MM.1S (cell line): ENCODE measurements around the gene SLC24A3.

Source experiments
- DNase-seq: peaks from one replicate; pipeline ENCODE4 v3.0.0-alpha.2; 2015
- H2AFZ ChIP-seq: fragments of 300-600 bp; sonication (generic); 2 replicates; pipeline ENCODE4 v1.6.0; 2016; ENCODE audit warnings: antibody characterized with exemption, low read length
- H3F3A ChIP-seq: fragments of 300-600 bp; sonication (generic); 2 replicates; pipeline ENCODE4 v1.6.1; 2016; ENCODE audit warnings: mild to moderate bottlenecking, antibody characterized with exemption, low read length, moderate library complexity, mixed read lengths; ENCODE audit not compliant: insufficient read depth
- H3K27ac ChIP-seq: fragments of 300-600 bp; sonication (generic); 2 replicates; pipeline ENCODE4 v1.5.1; 2016; ENCODE audit warnings: mild to moderate bottlenecking, low read length
- H3K27me3 ChIP-seq: fragments of 300-600 bp; sonication (generic); replicated peaks from 2 replicates; pipeline ENCODE4 v1.6.0; 2016; ENCODE audit warnings: low read length; ENCODE audit not compliant: insufficient read depth
- H3K36me3 ChIP-seq: fragments of 300-600 bp; sonication (generic); replicated peaks from 2 replicates; pipeline ENCODE4 v1.6.1; 2016; ENCODE audit warnings: mild to moderate bottlenecking, low read length, mixed read lengths; ENCODE audit not compliant: insufficient read depth
- H3K4me1 ChIP-seq: fragments of 300-600 bp; sonication (generic); 2 replicates; pipeline ENCODE4 v1.6.1; 2016; ENCODE audit warnings: low read length, mixed read lengths
- H3K4me2 ChIP-seq: fragments of 300-600 bp; sonication (generic); 2 replicates; pipeline ENCODE4 v1.6.0; 2016; ENCODE audit warnings: low read depth, low read length
- H3K4me3 ChIP-seq: fragments of 300-600 bp; sonication (generic); 2 replicates; pipeline ENCODE4 v1.5.1; 2016; ENCODE audit warnings: low read length, mixed read lengths
- H3K79me2 ChIP-seq: fragments of 300-600 bp; sonication (generic); 2 replicates; pipeline ENCODE4 v1.6.1; 2016; ENCODE audit warnings: mixed run types, low read length, mixed read lengths
- H3K9ac ChIP-seq: fragments of 300-600 bp; sonication (generic); 2 replicates; pipeline ENCODE4 v1.6.1; 2016; ENCODE audit warnings: low read length, mixed read lengths
- H3K9me2 ChIP-seq: fragments of 300-600 bp; sonication (generic); replicated peaks from 2 replicates; pipeline ENCODE4 v1.6.1; 2016; ENCODE audit warnings: mild to moderate bottlenecking, low read length, mixed read lengths; ENCODE audit not compliant: insufficient read depth
- H3K9me3 ChIP-seq: fragments of 300-600 bp; sonication (generic); replicated peaks from 2 replicates; pipeline ENCODE4 v1.6.1; 2016; ENCODE audit warnings: mild to moderate bottlenecking, low read length, mixed read lengths; ENCODE audit not compliant: insufficient read depth
- H4K20me1 ChIP-seq: fragments of 300-600 bp; sonication (generic); 2 replicates; pipeline ENCODE4 v1.6.1; 2016; ENCODE audit warnings: mild to moderate bottlenecking, low read length, moderate library complexity, mixed read lengths; ENCODE audit not compliant: insufficient read depth
- EZH2 ChIP-seq: fragments of 300-600 bp; sonication (generic); optimal IDR thresholded peaks from 2 replicates; pipeline ENCODE3; 2017; ENCODE audit warnings: low read depth, mild to moderate bottlenecking, antibody characterized with exemption, low read length, mixed read lengths
- EZH2phosphoT487 ChIP-seq: fragments of 300-600 bp; sonication (generic); IDR thresholded peaks from 2 replicates; pipeline ENCODE4 v1.6.1; 2018; ENCODE audit warnings: antibody characterized with exemption, low read length
- TF ChIP-seq, protein P1 (sequence below): fragments of 300-600 bp; sonication (generic); IDR thresholded peaks from 2 replicates; pipeline ENCODE4 v1.5.1; 2016; ENCODE audit warnings: antibody characterized with exemption, low read length, mixed read lengths

The SLC24A3 gene

DNA sequence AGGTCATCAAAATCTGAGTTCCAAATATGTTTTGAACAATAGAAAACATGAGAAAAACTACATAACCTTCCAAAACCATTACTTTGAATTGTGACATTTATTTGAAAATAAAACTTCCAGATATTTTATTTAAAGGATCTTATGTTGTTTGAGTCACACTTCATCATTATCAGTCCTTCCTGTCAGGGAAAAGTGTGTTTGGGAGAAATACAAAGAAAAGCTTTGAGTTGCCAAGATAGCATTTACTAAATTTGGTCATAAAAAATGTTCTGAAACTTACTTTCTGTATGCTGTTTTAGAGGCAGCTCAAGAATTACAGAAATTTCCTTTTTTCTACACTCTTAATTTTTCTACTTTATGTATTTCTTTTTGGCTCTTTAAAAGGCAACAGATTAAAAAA, 337.5 kb downstream of the SLC24A3 start:
- H4K20me1 ChIP-seq = no peaks in the 10 kb centered on the region
- H3K4me3 ChIP-seq = no peak overlapping the region
- H2AFZ ChIP-seq = no peak overlapping the region
- DNase-seq = no peak
- H3K4me2 ChIP-seq = no peak overlapping the region
- H3K9ac ChIP-seq = no peak overlapping the region
- no peaks in the 10 kb centered on the region for H3K79me2 ChIP-seq
- TF ChIP-seq, protein P1, sequence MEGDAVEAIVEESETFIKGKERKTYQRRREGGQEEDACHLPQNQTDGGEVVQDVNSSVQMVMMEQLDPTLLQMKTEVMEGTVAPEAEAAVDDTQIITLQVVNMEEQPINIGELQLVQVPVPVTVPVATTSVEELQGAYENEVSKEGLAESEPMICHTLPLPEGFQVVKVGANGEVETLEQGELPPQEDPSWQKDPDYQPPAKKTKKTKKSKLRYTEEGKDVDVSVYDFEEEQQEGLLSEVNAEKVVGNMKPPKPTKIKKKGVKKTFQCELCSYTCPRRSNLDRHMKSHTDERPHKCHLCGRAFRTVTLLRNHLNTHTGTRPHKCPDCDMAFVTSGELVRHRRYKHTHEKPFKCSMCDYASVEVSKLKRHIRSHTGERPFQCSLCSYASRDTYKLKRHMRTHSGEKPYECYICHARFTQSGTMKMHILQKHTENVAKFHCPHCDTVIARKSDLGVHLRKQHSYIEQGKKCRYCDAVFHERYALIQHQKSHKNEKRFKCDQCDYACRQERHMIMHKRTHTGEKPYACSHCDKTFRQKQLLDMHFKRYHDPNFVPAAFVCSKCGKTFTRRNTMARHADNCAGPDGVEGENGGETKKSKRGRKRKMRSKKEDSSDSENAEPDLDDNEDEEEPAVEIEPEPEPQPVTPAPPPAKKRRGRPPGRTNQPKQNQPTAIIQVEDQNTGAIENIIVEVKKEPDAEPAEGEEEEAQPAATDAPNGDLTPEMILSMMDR = no peak
- TF ChIP-seq EZH2 = no peak
- TF ChIP-seq EZH2phosphoT487 = no peak
- H3K27me3 ChIP-seq = no peaks in the 10 kb centered on the region
- H3K9me3 ChIP-seq = no peaks in the 10 kb centered on the region
- no peaks in the 10 kb centered on the region for H3F3A ChIP-seq
- H3K9me2 ChIP-seq = no peaks in the 10 kb centered on the region
- no peaks in the 10 kb centered on the region for H3K36me3 ChIP-seq
- no peak overlapping the region for H3K27ac ChIP-seq
- H3K4me1 ChIP-seq = no peaks in the 10 kb centered on the region

DNA sequence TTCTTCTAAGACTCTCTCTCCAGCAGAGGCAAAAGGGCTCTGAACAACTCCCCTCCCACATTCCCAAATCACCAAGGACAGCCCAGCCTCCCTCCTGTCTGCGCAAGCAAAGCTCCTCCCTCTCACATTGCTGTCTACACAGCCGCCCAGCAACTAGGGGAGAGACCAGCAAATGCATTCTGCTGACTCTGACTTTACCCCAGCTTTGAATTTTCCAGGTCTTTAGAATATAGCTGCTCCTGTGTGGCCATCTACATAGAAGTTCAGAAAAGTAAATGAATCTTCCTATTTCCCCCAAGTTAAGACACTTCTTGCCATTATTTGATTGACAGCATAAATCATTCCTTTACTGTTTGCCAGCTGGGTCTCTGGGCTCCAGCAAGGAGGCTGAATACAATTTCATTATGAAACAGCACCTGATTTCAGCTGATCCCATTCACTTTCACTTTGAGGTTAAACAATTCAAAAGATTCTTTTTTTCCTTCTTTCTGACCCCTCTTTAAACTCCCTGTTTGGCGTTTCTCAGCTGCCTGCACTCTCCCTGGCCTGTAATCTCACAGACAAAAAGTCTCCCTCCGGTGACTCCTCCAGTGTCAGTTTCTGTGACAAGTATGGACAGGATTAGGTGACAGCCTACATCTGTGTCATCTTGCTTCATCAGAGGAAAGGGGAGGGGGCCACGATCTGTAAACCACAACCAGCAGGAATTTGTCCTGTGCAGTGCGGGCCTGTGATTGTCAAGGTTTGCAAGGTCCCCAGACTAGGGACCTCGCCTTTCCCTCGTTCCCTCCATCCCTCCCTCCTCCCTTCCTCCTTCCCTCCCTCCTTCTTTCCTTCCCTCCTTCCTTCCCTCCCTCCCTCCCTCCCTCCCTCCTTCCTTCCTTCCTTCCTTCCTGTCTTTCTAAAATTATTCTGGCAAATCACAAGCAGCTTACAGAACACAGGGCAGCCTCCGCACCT, 340.1 kb downstream of the SLC24A3 start:
- H2AFZ ChIP-seq = no peak overlapping the region
- no peaks in the 10 kb centered on the region for H3K27me3 ChIP-seq
- no peaks in the 10 kb centered on the region for H3K79me2 ChIP-seq
- H3K36me3 ChIP-seq = no peaks in the 10 kb centered on the region
- TF ChIP-seq, protein P1 = no peak
- TF ChIP-seq EZH2 = no peak
- no peak for TF ChIP-seq EZH2phosphoT487
- no peak for DNase-seq
- H3K9me2 ChIP-seq = no peaks in the 10 kb centered on the region
- no peak overlapping the region for H3K4me3 ChIP-seq
- no peak overlapping the region for H3K4me2 ChIP-seq
- no peak overlapping the region for H3K9ac ChIP-seq
- no peaks in the 10 kb centered on the region for H3K4me1 ChIP-seq
- no peaks in the 10 kb centered on the region for H3K9me3 ChIP-seq
- H4K20me1 ChIP-seq = no peaks in the 10 kb centered on the region
- no peak overlapping the region for H3K27ac ChIP-seq
- H3F3A ChIP-seq = no peaks in the 10 kb centered on the region

DNA sequence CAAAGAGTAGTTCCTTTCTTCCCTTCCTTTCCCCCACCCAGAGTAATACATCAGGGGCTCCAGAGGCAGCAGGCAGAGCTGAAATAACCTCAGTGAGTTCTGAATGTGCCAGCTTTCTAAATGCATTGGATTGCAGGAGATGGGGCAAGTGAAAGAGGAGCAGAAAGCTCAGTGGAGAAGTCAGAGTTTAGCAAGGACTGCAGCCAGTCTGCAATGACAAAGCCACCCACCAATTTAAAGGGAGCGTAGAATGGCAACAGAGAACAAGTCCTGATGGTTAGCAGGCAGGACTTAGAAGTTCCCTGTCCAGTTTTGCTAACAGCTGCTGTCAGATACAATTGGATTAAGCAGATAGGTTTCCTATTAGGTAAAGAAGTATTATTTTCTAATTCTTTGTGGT, 342.2 kb downstream of the SLC24A3 start:
- H3K4me1 ChIP-seq = no peaks in the 10 kb centered on the region
- no peaks in the 10 kb centered on the region for H3K36me3 ChIP-seq
- DNase-seq = no peak
- H3K9ac ChIP-seq = no peak overlapping the region
- H3K27me3 ChIP-seq = no peaks in the 10 kb centered on the region
- H3K4me3 ChIP-seq = no peak overlapping the region
- H4K20me1 ChIP-seq = no peaks in the 10 kb centered on the region
- H3K9me3 ChIP-seq = no peaks in the 10 kb centered on the region
- no peak overlapping the region for H3K4me2 ChIP-seq
- H3K9me2 ChIP-seq = no peaks in the 10 kb centered on the region
- H3K79me2 ChIP-seq = no peaks in the 10 kb centered on the region
- H3F3A ChIP-seq = no peaks in the 10 kb centered on the region
- H3K27ac ChIP-seq = no peak overlapping the region
- H2AFZ ChIP-seq = no peak overlapping the region
- TF ChIP-seq, protein P1 = no peak
- TF ChIP-seq EZH2phosphoT487 (no peak), EZH2 (no peak)
